Stimulated activated CD8-positive, alpha-beta memory T cell treated with anti-CD3 and anti-CD28 coated beads, Interleukin-15, amount 100 ng/mL, for 48 hours (primary cell): ENCODE results near the gene IGSF9.

ENCODE experiments used
- DNase-seq, 2 donors: peaks; one replicate each; pipeline ENCODE4 v3.0.0-alpha.2; 2020; ENCODE audit warnings: low read depth in 2 of 2

Gene IGSF9

DNA sequence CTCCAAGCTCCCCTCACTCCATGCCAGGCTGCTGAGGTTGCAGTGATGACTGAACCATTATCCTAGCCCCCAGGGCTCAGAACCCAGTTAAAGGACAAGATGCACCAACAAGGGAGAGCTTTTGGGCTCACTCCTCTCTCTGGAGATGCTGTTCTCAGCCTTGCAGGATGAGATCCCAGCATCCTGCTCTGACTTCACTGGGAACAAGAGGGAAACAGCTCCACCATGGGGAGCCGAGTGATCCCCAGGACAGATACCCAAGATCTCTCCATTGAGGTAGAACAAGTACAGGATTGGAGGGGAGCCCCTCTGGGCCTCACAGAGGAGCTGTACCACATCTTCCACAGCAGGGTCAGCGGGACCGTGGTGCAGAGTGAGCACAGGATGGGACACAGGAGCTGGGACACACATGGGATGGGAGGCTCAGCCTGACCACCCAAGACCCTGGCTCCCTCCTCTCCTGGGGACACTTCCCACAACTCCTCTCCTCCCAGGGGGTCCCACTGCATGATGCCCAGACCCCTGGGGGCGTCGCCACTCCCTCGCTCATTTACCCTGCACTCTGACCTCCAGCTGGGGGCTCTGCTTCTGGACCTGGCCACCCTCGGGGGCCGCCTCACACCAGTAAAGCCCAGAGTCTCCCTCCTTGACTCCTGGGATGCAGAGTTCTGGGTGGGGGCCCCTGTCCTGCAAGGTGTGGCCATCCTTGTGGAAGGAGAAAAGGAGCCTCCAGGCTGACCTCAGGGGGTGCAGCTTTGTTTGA lies 27.2 kb upstream of the IGSF9 start:
- DNase-seq, result no peak

DNA sequence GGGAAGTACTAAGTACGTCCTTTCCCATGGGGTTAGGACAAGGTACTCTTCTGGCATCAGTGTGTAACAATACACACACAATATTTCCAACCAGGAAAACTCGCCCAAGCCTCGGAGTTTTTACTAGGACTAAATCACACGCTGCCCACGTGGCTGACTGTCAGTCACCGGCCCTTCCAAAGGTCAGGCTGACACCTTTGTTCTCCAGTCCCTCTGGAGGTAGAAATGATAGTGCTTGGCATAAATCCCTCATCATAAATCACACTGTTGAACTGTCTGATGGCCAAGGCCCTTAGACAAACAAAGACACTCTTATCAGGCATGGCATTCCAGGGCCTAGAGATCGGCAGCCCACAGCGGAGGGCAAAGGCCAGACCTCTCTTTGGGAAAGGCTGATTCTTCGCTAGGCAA lies 25.5 kb upstream of the IGSF9 start:
- DNase-seq, result no peak

DNA sequence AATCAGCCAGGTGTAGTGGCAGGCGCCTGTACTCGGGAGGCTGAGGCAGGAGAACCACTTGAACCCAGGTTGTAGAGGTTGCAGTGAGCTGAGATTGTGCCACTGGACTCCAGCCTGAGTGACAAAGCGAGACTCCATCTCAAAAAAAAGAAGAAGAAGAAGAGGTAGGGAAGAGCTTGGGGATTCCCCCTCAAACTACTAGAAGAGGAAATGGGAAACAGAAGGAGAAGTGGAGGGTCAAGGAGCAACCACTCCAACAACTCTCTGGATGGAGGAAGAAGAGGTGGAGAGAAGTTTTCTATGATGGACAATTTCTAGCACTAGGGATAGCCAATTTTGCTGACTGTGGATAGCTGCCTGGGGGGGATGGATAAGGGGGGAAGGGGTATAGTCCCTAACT lies 23.5 kb upstream of the IGSF9 start:
- DNase-seq, result no peak

DNA sequence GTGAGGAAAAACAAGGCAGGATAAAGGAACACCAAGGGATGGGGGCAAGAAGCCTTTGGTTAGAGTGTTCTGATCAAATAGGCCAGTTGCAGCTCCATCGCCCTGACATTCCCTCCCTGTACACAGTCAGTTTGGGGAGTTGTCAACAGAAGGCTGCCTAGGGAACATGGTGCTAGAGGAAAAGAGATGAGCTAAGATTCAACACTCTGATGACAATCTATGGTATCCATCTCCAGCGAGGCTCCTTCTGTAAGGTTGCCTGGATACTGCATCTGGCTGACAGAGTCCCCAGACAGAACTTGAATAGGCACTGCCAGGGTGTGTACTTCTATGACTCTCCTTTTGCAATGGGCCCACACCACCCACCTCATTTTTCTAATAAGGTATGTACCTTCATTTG lies 19.9 kb upstream of the IGSF9 start:
- DNase-seq, result no peak

DNA sequence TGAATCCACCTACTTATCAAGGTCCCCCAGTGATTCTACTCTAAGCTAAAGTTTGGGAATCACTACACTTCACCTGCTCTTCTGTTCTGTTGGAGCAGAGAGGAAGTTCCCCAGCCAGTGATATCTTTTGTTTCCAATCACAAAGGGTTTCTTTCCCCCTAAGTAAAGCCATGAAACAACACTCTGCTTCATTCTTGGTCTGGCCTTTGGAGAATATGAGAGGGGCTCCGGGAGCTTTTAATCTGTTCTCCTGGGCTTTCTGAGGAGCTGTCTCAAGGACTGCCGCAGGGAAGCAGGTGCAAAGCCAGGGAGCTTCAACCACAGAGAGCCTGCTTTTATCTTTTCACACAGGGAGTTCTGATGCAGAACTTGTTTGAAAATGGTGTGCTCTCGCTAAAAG lies 18.7 kb upstream of the IGSF9 start:
- DNase-seq, result no peak

DNA sequence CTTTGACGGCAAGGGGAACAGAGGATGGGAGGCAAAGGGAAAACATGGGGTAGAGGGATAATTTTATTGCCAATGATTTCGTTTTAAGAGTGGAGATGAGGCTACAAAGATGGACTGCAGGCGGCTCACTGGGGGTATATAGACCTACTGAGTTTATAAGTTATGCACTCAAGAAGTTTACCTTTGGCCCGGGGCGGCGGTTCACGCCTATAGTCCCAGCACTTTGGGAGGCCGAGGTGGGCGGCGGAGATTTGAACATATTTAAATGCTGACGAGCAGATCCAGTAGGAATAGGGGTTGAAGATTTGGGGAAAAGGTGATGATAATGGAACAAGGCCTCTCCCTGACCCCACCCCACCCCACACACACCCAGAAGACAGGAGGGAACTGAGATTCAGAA lies 16.8 kb upstream of the IGSF9 start:
- DNase-seq, result no peak

DNA sequence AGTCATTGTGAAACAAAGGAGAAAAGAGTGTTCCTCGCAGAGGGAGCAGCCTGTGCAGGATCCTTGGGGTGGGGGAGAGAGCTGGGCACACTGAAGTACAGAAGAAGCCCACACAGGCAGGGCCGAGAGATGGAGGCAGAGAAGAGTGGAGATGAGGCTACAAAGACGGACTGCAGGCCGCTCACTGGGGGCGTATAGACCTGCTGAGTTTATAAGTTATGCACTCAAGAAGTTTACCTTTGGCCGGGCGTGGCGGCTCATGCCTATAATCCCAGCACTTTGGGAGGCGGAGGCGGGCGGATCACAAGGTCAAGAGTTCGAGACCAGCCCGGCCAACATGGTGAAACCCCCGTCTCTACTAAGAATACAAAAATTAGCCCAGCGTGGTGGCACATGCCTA lies 16.2 kb upstream of the IGSF9 start:
- no peak for DNase-seq

DNA sequence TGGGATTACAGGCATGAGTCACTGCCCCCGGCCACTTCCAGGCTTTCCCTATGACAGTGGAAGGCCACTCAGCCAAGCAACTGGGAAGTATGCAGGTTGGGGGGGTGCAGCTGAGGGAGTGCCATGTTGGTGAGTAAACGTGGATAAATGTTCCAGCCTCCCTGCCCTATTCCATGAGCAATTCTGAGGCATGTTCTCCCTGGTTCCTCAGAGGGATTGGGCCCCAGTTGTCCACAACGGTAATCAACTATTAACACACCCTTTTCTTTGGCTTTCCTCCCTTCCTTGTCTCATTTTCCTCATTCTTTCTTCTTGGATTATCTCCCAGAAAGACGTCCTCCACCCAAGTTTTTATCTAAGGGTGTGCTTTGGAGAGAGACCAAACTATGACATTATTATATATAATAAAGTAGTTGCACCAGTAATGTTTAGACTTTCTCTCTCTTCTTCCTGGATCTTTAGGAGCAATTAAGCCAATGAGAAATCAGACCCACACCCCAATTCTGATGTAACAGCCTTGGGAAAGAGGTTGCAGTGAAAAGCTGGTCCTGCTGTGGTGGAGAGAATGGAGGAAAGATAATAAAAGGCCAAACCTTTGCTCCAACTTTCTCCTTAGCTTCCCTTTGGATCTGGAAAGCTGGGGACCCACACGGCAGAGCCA lies 15.4 kb upstream of the IGSF9 start:
- no peak for DNase-seq

DNA sequence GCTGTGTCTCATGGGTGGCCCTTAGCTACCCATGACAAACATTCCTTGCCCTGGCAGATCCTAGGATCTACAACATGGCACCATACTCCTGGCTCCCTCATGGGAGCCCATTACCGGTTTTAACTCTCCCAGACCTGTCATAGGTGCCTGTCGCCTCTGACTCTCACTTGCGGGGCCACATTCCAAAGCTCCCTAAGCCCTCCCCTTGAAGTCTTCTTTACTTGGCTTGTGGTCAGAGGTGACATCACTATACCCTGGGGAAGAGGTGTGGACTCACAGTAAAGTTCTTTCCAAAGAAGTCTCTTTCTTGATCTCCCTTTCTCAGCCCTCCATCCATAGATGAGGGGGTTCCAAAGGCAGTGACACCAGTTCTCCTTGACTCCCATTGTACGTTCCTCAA lies 14.0 kb upstream of the IGSF9 start:
- DNase-seq, result no peak

DNA sequence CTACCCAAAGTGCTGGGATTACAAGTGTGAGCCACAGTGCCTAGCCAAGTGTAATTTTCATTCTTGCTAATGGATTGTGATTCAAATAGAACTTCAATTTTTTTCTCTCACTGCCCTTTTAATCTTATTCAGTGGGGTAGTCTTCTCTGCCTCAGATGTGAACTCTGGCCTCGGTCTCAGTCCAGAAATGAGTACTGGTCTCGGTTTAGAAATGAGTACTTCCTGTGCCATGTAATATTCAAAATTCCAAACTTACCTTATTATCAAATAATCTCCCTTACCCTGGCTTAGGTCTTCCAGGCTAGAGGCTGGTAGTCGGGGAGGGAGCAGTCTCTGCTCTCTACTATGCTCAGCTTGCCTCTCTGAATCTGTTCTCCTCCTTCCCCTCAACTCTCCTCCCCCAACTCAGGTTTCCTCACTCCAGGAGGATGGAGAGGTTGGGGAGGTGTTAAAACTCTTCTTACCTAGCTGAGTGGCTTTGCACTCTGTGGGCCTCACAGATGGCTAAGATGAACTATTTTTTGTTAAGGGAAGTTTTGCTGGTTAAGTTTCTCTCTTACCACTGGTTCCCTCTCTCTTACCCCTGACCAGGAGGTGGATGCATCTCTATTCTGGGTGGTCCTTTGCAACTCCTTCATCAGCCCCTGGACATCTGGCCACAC lies 13.4 kb upstream of the IGSF9 start:
- no peak for DNase-seq

DNA sequence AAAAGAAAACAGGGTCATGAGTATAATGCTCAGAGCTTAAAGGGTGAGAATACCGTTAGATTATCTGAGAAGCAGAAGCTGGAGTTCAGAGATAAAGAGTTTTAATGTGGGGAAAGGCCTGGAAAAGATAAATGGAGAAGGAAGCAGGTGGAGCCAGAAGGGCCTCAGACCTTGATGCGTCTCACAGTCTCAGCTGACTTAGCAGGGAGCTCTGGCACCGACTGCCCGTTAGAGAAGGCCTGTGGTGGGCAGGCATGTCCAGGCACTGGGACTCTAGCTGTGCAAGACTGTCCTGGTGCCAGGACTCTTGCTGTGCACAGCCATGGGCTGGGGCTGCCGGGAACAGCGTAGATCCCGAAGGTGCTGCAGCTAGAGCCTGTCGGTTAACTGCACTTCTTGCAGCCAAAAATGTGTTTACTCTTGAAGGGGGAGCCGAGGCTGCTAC lies 12.4 kb upstream of the IGSF9 start:
- DNase-seq, result no peak

DNA sequence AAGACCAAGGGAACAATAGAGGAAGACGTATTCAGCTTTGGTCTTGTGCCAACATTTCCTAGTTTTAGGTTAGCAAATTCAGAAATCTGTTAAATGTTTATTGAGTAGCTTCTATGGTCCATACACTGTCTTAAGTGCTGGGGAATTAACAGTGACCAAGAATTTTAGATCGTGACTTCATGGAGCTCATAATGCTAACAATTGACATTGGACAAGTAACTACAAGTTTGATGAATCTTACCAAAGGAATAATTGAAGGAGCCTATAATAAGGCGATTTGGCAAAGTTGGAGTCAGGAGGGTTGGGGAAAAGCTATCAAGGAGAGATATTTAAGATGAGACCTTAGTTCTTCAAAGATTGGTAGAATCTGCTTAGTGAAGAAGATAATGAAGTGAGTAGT lies 10.0 kb upstream of the IGSF9 start:
- no peak for DNase-seq

DNA sequence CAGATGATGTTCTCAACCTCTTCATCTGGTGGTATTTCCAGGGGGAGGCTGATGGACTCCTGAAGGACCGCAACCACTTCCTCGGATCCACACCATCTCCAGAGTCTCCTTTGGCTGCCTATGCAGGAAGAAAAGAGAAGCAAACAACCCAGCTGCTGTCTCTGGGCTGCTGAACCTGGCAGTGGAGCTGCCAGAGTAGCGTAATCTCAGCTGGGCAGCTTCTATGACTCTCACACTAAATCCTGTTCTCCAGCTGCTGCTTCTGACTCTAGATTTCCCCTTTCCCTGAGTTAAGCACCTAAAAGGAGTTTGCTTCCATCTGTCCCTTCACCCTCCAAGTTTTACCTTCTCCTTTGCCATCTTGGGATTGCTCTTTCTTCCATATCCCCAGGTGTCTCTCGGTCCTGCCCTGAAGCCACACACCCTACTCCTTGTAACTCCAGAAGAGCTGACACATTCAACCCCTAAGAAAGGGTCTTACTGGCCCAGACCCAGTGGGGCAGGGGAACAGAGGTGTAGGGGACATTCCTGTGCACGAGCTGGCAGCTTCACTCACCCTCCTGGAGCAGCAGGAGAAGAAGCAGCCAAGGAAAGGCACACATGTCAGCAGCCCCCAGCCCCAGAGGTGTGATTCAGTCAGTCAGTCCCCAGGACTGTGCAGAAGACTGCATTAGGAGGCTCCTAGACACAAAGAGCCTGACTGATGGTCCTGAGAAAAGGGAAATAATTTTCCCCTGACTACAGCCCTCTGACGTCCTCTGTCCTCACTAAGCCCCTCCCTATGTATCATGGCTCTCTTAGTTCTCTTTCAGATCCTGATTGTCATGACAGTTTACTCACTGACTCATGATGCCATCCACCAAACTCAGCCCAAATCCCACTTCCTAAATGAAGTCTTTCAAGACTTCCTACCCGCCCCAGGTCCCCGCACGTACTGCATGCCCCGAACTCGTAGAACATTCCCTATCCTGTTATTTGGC lies 8.4 kb upstream of the IGSF9 start, which contains the start of gene SLAMF9:
SLAMF9 (minus strand) TSS at position 702 of the 980 bp plus-strand sequence; CDS start at position 602, 100 bp downstream.
- no peak for DNase-seq

DNA sequence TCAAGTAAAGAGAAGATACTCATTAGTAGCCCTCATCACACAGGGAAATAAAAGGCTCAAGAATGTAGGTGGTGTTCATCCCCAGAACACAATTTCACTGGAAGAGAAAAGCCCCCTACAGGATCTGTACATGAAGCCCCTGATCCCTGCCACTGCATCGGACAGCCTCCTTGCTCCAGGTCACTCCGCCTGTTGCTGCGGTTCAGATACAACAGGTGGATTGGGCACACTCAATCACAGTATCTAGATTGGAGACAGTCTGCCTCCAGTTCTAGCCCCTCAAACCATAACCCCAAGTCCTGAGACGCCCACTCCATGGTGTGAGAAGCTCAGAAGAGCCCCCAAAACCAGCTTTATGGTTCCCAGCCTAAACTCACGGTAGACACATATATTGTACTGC lies 7.5 kb upstream of the IGSF9 start:
- no peak for DNase-seq

DNA sequence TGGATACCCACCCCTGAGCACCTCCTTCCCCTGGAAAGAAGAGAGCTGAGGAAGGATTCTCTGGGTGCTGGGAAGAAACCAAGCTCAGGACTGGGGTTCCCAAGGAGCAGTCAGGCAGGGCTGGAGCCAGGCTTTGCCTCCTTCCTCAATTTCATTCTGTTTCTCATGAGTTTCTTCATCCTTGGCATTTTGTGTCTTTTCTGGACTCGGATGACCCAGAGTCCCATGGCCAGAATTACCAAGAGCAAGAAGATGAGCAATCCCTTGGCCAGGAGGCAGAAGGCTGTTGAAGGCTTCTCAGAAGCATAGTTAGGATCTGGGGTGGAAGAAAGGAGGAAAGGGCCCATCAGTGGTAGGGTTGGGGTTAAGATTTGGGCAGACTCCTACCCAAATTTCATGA lies 6.1 kb upstream of the IGSF9 start:
- no peak for DNase-seq

DNA sequence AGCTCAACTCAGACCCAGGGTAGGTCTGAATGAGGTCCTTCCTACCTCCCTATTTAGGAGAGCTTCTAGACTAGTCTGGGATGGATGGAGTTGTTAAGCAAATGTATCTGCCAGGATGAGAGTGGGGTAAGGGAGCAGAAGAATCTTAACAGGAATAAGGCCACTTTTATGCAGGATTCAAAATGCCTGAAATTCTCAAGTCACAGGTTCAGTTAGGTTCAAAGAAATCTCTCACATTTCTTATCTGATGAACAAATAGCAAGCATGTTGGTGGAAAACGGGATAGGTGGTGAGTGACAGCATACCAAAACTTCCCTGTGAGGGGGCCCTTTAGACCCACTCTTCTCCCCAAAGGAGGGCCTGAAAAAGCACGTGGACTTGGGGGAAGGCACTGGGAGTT lies 5.6 kb upstream of the IGSF9 start:
- DNase-seq, result no peak

DNA sequence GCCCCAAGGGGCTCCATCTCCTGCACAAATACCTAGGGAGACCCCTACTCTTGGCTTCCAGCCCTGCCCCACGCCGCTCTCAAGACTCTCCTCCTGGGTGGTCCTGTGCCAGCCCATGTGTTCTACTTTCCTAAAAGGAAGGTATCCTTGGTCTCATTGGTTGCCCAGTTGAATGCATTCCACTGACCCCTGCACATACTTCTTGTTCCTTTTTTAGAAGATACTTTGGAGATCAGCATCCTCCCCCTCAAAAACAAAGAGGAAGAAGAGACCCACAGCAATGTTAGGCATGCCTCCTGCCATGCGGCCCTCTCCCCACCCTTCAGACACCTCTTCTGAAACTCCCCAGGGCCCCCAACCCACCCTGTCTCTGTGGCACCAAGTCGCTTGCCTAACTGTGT lies 4.6 kb upstream of the IGSF9 start:
- no peak for DNase-seq

DNA sequence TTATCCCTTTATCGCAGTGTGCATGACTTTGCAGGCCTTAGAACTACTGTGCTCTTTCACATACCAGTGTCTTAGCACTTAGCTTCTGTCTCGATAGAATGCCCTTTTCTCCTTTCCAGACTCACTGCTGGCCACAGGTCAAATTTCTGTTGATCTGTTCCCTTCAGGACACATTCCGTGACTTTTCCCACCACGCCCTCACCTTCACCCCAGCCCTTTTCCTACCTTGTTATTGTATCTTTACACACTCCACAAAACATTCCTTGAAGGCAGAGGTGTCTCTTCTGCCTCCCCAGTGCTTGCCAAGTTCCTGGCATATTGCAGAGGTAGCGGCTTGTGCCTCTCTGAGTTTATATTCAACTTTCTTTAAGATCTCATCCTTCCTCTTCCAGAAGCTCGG lies 3.7 kb upstream of the IGSF9 start:
- DNase-seq, result no peak

DNA sequence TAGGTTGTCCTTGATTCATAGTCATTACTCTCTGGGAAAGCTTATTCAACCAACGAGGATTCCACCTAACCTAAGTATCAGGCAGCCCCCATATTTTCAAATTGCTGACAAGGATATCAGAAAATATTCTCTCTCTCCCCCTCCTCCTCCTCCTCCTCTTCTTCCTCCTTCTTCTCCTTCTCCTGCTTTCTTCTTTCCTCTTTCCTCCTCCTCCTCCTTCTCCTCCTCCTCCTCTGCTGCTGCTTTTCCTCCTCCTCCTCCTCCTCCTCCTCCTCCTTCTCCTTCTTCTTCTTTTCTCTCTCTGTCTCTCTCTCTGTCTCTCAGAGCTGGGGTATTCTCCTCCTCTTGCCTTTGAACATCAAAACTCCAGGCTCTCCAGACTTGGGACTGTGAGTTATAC lies 2.5 kb upstream of the IGSF9 start:
- no peak for DNase-seq

DNA sequence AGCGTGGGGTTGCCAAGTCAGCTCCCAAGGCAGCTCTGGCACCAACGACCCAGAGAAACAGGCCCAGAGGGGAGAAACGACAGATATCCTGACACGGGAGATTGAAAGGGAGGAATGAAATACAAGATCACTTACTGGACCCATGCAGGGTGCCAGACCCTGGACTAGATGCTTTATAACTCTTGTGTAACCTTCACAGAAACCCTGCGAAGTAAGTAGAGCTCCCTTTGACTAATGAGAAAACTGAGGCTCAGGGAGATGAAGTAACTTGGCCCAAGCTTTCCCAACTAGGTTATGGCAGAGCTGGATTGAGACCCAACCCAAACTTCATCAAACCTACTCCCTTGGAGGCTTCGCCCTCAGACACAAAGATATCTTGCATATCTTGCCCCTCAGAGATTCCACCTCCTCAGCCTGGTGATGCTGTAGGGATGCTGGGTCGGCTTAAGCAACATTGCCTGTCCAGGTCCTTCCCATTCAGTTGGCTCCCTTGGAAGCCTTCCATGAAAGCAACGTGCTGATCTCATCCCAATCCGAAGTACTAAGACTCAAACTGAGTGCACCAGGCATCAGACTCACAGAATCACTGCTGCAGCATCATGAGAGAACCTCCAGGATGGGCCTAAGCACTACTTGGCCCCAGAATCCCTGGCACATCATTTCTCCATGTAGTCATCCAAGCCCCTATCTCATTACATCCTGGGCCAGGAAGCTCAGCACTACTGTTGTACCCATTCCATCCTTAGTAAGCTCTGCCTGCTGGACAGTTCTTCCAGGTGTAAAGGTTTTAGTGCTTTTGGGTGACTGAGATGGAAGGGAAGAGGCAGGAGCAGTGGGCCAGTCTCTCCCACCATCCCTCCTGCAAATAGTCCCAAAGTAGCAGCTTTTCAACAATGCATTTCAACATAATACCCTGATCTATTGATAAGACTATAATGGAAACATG lies 1.1 kb upstream of the IGSF9 start:
- no peak for DNase-seq
